Measurements from ENCODE around the gene FRMPD2. TPM values are rescaled to one million over a fixed set of nuclear protein-coding genes. Genes with fewer than 3 reads are reported as not detected.

FRMPD2 gene
- total and polyA plus RNA-seq, 2 experiments from 2014 or later = not detected

- H3K27me3 ChIP-seq (ENCODE audit: insufficient read depth) = no peaks in the 10 kb centered on the region
These were observed 90.3 kb downstream of the FRMPD2 start for GRCh38 chr10:48184224-48184623.

More at GRCh38 chr10:48184224-48184623, 90.3 kb downstream of the FRMPD2 start:
- peaks cover 2% of the 10 kb centered on the region for H3K27me3 Mint-ChIP-seq (ENCODE audit: insufficient read depth, low read depth, poor library complexity)
- Histone ChIP-seq H3K27ac (ENCODE audit: low read depth) (no peak overlapping the region), H3K9me2 (ENCODE audit: insufficient read depth) (no peaks in the 10 kb centered on the region), H3K4me1 (ENCODE audit: insufficient read depth) (no peaks in the 10 kb centered on the region), H3K4me3 (no peak overlapping the region), H3K4me2 (no peak overlapping the region), H2AFZ (no peak overlapping the region), H3K36me3 (ENCODE audit: insufficient read depth) (no peaks in the 10 kb centered on the region), H4K20me1 (replicated peaks; ENCODE audit: insufficient read depth) (no peaks in the 10 kb centered on the region), H3F3A (replicated peaks; ENCODE audit: low read depth) (no peaks in the 10 kb centered on the region), H3K79me2 (replicated peaks; ENCODE audit: insufficient read depth) (no peaks in the 10 kb centered on the region)
- TF ChIP-seq ZNF114 (CRISPR knock-in tag; IDR thresholded peaks at IDR 0.05) = no peak
- no peak for TF ChIP-seq CTCF (conservative IDR thresholded peaks at IDR 0.05; ENCODE audit: low read depth in 2 of 2)
- TF ChIP-seq ETS1 (IDR thresholded peaks at IDR 0.05) = no peak
- TF ChIP-seq POLR2AphosphoS5 (IDR thresholded peaks at IDR 0.05; ENCODE audit: low read depth) = no peak
- no peak for TF ChIP-seq EZH2 (IDR thresholded peaks at IDR 0.05; ENCODE audit: low read depth, unreplicated experiment)
- TF ChIP-seq CREB1 (CRISPR knock-in tag; IDR thresholded peaks at IDR 0.05; ENCODE audit: low read depth) = no peak
- TF ChIP-seq STAT1 (IDR thresholded peaks at IDR 0.05; ENCODE audit: unreplicated experiment) = no peak
- no peak for TF ChIP-seq ZNF331 (CRISPR knock-in tag; IDR thresholded peaks at IDR 0.05; ENCODE audit: low read depth)
- TF ChIP-seq REST (IDR thresholded peaks at IDR 0.05; ENCODE audit: unreplicated experiment) = no peak
- TF ChIP-seq NANOG (IDR thresholded peaks at IDR 0.05; ENCODE audit: borderline replicate concordance) = no peak
- no peak for TF ChIP-seq EZH2phosphoT487 (IDR thresholded peaks at IDR 0.05; ENCODE audit: unreplicated experiment)
- TF ChIP-seq ZNF462 (CRISPR knock-in tag; IDR thresholded peaks at IDR 0.05) = no peak
- TF ChIP-seq JUNB (IDR thresholded peaks at IDR 0.05; ENCODE audit: unreplicated experiment) = no peak
- DNase-seq (ENCODE audit: low spot score) (no peak), ATAC-seq (no peak)
- no peaks in the 10 kb centered on the region for H3K9me3 Mint-ChIP-seq
- no peak overlapping the region for H3K27ac Mint-ChIP-seq
- H3K4me1 Mint-ChIP-seq = no peaks in the 10 kb centered on the region
- no peak overlapping the region for H3K4me3 Mint-ChIP-seq
- H3K36me3 Mint-ChIP-seq (ENCODE audit: low read depth) = no peaks in the 10 kb centered on the region

Data from GM23338 (cell line).